Uterus (tissue), 4 donors: Measurements from ENCODE around the gene ERC2. TPM values are rescaled to one million over a fixed set of nuclear protein-coding genes. Genes with fewer than 3 reads are reported as not detected.

Source experiments
- DNase-seq, 2 donors: peaks; one replicate each; pipeline ENCODE4 v3.0.0-alpha.2; 2019 to 2020
- H3K27ac ChIP-seq, 2 donors: fragments of 200-600 bp; sonication (generic); 1 replicate in 1 of 2; 2 replicates in 1 of 2; pipeline ENCODE4 v1.5.1; 2016 to 2018
- H3K27me3 ChIP-seq, 2 donors: fragments of 200-600 bp; sonication (generic); one replicate each; pipeline ENCODE4 v1.5.1; 2018 to 2019; ENCODE audit warnings: control low read depth in 1 of 2
- H3K36me3 ChIP-seq, 2 donors: fragments of 200-600 bp; sonication (generic); one replicate each; pipeline ENCODE4 v1.5.1; 2019; ENCODE audit warnings: control low read depth in 1 of 2
- H3K4me1 ChIP-seq, 2 donors: fragments of 200-600 bp; sonication (generic); one replicate each; pipeline ENCODE4 v1.5.1; 2018 to 2019; ENCODE audit warnings: control low read depth in 1 of 2
- H3K4me3 ChIP-seq, 2 donors: fragments of 200-600 bp; sonication (generic); 1 replicate in 1 of 2; 2 replicates in 1 of 2; pipeline ENCODE4 v1.5.1; 2018 to 2019; ENCODE audit warnings: mild to moderate bottlenecking in 1 of 2
- H3K9me3 ChIP-seq, 2 donors: fragments of 200-600 bp; sonication (generic); one replicate each; pipeline ENCODE4 v1.5.1; 2019; ENCODE audit warnings: control low read depth in 1 of 2
- POLR2A ChIP-seq, 2 donors: fragments of 450-650 bp; IDR thresholded peaks; one replicate each; pipeline ENCODE4 v1.6.1; 2016; ENCODE audit warnings: antibody characterized with exemption in 2 of 2, mild to moderate bottlenecking in 1 of 2, moderate library complexity in 1 of 2
- intact Hi-C: fragments of 100-400 bp; cut with DNase I; formaldehyde crosslinking; loops from one replicate; pipeline ENCODE4 v1.15.1; 2023; ENCODE audit warnings: low total_unique reads
- total RNA-seq, 4 donors: library from RNA; depleted of rRNA in 3 of 4; stranded (reverse); fragments of >200 nt in 3 of 4; gene quantifications; one replicate each; pipeline versions ENCODE4 v1.1.0 to v1.2.4, GENCODE V29; 2014 to 2023
- TF ChIP-seq, protein P1 (sequence below), 4 experiments: fragments of 200-600 bp in 2 of 4; fragments of 450-650 bp in 2 of 4; sonication (generic) in 2 of 4; IDR thresholded peaks; one replicate each; pipeline ENCODE4 v1.5.1; 2016 to 2019; ENCODE audit warnings: antibody characterized with exemption in 4 of 4, mild to moderate bottlenecking in 2 of 4, moderate library complexity in 1 of 4
- donor health status: DM: yes; HTN: yes; CAD: no.

ERC2 gene
- total RNA-seq, 4 donors from 2014 or later = 1.7 to 5.5 TPM; not detected in 2

DNA sequence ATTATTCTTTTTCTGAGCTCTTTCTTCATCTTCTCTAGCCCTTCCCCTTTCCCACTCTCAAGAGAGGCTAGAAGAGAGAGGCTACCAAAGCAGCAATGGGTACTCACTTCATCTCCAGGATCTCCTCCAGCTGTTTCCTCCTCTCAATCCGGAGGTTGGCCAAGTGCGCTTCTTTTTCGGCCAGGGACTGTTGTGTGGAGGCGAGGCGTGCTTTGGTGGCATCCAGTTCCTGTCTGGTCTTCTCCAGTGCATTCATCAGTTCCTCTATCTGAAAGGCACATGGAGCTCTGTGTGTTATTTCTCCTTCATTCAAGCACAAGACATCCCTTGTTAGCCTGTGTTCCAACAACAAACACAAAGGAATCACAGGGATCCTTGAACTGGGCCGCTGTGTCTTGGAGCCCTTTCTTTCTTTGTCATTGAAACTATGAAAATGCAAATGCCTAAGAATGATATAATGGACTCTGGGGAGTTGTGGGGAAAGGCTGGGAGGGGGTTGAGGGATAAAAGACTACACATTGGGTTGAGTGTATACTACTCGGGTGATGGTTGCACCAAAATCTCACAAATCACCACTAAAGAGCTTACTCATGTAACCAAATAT lies 579.9 kb downstream of the ERC2 start:
- no peak for TF ChIP-seq POLR2A (IDR thresholded peaks at IDR 0.05)
- TF ChIP-seq, protein P1, sequence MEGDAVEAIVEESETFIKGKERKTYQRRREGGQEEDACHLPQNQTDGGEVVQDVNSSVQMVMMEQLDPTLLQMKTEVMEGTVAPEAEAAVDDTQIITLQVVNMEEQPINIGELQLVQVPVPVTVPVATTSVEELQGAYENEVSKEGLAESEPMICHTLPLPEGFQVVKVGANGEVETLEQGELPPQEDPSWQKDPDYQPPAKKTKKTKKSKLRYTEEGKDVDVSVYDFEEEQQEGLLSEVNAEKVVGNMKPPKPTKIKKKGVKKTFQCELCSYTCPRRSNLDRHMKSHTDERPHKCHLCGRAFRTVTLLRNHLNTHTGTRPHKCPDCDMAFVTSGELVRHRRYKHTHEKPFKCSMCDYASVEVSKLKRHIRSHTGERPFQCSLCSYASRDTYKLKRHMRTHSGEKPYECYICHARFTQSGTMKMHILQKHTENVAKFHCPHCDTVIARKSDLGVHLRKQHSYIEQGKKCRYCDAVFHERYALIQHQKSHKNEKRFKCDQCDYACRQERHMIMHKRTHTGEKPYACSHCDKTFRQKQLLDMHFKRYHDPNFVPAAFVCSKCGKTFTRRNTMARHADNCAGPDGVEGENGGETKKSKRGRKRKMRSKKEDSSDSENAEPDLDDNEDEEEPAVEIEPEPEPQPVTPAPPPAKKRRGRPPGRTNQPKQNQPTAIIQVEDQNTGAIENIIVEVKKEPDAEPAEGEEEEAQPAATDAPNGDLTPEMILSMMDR (IDR thresholded peaks at IDR 0.05) = no peak
- Histone ChIP-seq H3K36me3 (no peaks in the 10 kb centered on the region), H3K27me3 (no peaks in the 10 kb centered on the region), H3K4me3 (no peak overlapping the region), H3K9me3 (no peaks in the 10 kb centered on the region), H3K4me1 (no peaks in the 10 kb centered on the region), H3K27ac (no peak overlapping the region)
- no peak for DNase-seq
- intact Hi-C loops = no loop called here

DNA sequence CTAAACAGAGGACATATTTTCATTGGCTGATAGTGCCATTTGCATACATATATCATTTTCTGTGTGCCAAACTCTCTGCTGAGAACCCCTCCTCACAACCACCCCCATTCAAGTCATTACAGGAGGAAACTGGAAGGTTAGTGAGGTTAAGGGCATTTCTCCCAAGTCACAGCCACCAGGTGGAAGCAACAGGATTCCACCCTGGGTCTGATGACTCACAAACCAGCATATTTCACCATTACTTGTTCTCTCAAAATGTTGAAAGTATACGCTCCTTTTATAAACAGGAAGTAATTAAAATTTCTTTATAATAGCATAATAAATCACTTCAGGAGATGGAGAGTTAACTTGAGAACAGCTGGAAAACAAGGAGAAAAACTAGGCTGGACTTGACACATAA lies 582.5 kb downstream of the ERC2 start:
- Histone ChIP-seq H3K4me3 (no peak overlapping the region), H3K9me3 (no peaks in the 10 kb centered on the region), H3K27me3 (no peaks in the 10 kb centered on the region), H3K27ac (no peak overlapping the region), H3K36me3 (no peaks in the 10 kb centered on the region), H3K4me1 (no peaks in the 10 kb centered on the region)
- intact Hi-C loops = no loop called here
- DNase-seq = no peak
- TF ChIP-seq POLR2A (IDR thresholded peaks at IDR 0.05) = no peak
- TF ChIP-seq, protein P1 (IDR thresholded peaks at IDR 0.05) = no peak

DNA sequence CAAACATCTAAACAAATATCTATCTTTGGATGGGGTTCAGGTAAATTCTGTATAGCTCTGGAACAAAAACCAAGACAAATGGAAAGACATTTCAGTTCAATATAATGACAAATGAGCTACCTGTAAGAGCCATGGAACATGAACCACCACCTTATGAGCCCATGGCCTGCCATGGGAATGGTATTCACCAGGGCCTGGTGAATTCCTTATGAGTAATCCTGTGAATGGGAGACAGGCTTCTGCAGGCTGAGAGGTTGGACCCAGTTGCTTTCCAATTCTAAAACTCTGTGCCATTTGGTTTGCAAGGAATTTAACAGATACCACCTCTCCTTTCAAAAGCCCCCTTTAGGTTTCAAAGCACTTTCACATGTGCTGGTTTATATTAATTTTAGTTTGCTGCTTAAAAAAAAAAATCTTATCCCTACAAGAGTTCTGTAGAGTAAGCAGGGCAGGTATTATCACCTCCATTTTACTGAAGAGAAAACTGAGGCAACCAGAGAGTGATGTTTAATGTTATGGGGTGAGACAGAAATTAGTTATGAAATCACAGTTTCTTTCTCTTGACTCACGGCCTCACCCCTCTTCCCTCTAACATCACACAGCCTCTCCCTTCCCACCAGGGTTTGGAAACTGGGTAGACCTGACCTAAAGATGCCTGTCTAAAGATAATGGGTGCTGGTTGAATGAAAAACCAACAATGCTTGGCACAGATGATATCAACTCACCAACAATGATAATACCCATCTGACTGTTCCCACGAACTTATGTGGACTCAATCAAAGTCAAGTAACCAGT lies 583.6 kb downstream of the ERC2 start:
- intact Hi-C loops = no loop called here
- no peaks in the 10 kb centered on the region for H3K4me1 ChIP-seq
- no peaks in the 10 kb centered on the region for H3K27me3 ChIP-seq
- DNase-seq = no peak
- TF ChIP-seq, protein P1 (IDR thresholded peaks at IDR 0.05) = no peak
- no peak for TF ChIP-seq POLR2A (IDR thresholded peaks at IDR 0.05)
- H3K36me3 ChIP-seq = no peaks in the 10 kb centered on the region
- no peak overlapping the region for H3K27ac ChIP-seq
- H3K4me3 ChIP-seq = no peak overlapping the region
- H3K9me3 ChIP-seq = no peaks in the 10 kb centered on the region

DNA sequence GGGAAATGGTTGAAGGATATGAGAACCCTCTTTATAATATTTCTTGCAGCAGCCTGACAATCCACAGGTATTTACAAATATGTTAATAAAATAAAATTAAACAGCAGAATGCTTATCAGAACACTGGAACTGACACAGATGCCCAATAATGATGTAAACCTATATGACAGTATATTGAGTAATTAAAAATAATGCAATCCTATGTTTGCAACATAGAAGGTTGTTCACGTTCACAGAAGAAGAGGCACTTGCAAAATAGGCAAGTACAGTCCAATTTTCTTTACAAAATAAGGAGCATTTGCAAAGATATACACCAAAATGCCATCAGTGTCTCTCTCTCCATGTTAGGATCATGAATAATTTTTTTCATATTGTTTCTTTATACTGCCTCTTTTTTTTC lies 584.2 kb downstream of the ERC2 start:
- intact Hi-C loops = no loop called here
- no peak for DNase-seq
- no peaks in the 10 kb centered on the region for H3K27me3 ChIP-seq

DNA sequence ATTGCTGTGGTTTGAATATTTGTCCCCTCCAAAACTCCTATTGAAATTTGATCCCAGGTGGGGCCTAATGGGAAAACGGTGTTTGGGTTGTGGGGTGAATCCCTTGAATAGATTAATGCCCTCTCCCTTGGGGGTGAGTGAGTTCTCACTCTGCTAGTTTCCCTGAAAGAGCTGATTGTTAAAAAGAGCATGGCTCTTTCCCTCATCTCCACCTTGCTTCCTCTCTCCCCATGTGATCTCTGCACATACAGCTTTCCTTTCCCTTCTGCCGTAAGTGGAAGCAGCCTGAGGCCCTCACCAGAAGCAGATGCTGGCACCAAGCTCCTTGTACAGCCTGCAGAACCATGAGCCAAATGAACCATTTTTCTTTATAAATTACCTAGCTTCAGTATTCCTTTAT lies 586.3 kb downstream of the ERC2 start:
- Histone ChIP-seq H3K4me3 (no peak overlapping the region), H3K9me3 (no peaks in the 10 kb centered on the region), H3K4me1 (no peaks in the 10 kb centered on the region), H3K27ac (no peak overlapping the region), H3K36me3 (no peaks in the 10 kb centered on the region), H3K27me3 (no peaks in the 10 kb centered on the region)
- DNase-seq = no peak
- intact Hi-C loops = no loop called here
- TF ChIP-seq, protein P1 (IDR thresholded peaks at IDR 0.05) = no peak
- no peak for TF ChIP-seq POLR2A (IDR thresholded peaks at IDR 0.05)

More for the DNA sequence above, 584.2 kb downstream of the ERC2 start:
- H3K9me3 ChIP-seq = no peaks in the 10 kb centered on the region
- H3K36me3 ChIP-seq = no peaks in the 10 kb centered on the region
- H3K4me3 ChIP-seq = no peak overlapping the region
- H3K27ac ChIP-seq = no peak overlapping the region
- no peaks in the 10 kb centered on the region for H3K4me1 ChIP-seq
- TF ChIP-seq, protein P1 (IDR thresholded peaks at IDR 0.05) = no peak
- TF ChIP-seq POLR2A (IDR thresholded peaks at IDR 0.05) = no peak
